HCT116 (cell line): ENCODE results near the gene NEMP2.

Source experiments
- EZH2 ChIP-seq: fragments of 200-600 bp; sonication (generic); IDR thresholded peaks from 2 replicates; pipeline ENCODE4 v1.6.1; 2017; ENCODE audit warnings: antibody characterized with exemption, mixed run types
- FOSL1 ChIP-seq: IDR thresholded peaks from 2 replicates; pipeline ENCODE4 v1.6.1; 2012; ENCODE audit warnings: low read depth
- JUND ChIP-seq: IDR thresholded peaks from 2 replicates; pipeline ENCODE4 v1.6.1; 2012
- POLR2A ChIP-seq: IDR thresholded peaks from 2 replicates; pipeline ENCODE4 v1.7.0; 2011; ENCODE audit warnings: borderline replicate concordance; ENCODE audit not compliant: insufficient read depth, insufficient read length; ENCODE audit errors: extremely low read depth
- POLR2AphosphoS5 ChIP-seq: IDR thresholded peaks from 2 replicates; pipeline ENCODE4 v1.6.1; 2011; ENCODE audit warnings: mild to moderate bottlenecking, low read depth, low read length, moderate library complexity
- ZNF274 ChIP-seq: fragments of 200-500 bp; sonication (Bioruptor generic); IDR thresholded peaks from 2 replicates; pipeline ENCODE4 v1.6.1; 2014; ENCODE audit warnings: mild to moderate bottlenecking, low read depth, low read length, inconsistent platforms
- TF ChIP-seq, protein P1 (sequence below), 3 experiments: fragments of 200-600 bp in 1 of 3; sonication (generic) in 1 of 3; IDR thresholded peaks in 2 of 3; conservative IDR thresholded peaks in 1 of 3; 2 replicates each; pipeline ENCODE4 v1.5.1; 2012 to 2017; ENCODE audit warnings: low read depth in 2 of 3, low read length in 2 of 3, antibody characterized with exemption in 1 of 3, borderline replicate concordance in 1 of 3, control low read depth in 1 of 3, mild to moderate bottlenecking in 1 of 3, mixed read lengths in 1 of 3, mixed run types in 1 of 3, moderate library complexity in 1 of 3; ENCODE audit not compliant: insufficient read depth in 1 of 3
- TF ChIP-seq, protein P2 (sequence below): IDR thresholded peaks from 2 replicates; pipeline ENCODE4 v1.6.1; 2012
- TF ChIP-seq, protein P3 (sequence below): IDR thresholded peaks from 2 replicates; pipeline ENCODE4 v1.6.1; 2012; ENCODE audit warnings: low read depth

DNA sequence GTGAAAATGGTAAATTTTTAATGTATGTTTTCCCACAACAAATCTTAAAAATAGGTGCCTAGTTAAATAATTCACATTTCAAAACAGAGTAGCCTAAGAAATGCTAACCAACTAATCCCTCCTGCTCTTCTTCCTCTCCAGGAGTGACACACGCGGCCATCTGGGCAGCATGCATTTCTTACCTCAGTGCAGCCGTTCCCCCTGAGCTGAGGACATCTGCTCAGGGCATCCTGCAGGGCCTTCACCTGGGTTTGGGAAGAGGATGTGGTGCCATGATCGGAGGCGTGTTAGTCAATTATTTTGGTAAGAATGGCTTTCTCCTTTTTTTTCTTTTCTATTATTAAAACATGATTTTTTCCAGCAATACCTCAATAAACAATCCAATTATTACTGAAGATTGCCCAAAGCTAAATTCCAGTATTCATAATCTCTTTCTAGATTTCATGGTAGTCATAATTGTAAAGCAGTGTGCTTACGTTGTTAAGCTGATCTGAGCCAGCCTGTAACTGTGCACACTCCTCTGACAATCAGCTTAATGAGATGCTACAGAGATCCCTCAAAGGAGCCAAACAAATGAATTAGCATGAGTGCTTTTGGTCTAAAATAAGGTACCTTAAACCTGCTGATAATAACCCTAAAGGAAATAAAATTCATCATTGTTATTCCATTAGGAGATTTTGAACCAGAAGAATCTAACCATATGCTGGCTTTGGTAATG, 45.8 kb downstream of the NEMP2 start:
- TF ChIP-seq, protein P1, sequence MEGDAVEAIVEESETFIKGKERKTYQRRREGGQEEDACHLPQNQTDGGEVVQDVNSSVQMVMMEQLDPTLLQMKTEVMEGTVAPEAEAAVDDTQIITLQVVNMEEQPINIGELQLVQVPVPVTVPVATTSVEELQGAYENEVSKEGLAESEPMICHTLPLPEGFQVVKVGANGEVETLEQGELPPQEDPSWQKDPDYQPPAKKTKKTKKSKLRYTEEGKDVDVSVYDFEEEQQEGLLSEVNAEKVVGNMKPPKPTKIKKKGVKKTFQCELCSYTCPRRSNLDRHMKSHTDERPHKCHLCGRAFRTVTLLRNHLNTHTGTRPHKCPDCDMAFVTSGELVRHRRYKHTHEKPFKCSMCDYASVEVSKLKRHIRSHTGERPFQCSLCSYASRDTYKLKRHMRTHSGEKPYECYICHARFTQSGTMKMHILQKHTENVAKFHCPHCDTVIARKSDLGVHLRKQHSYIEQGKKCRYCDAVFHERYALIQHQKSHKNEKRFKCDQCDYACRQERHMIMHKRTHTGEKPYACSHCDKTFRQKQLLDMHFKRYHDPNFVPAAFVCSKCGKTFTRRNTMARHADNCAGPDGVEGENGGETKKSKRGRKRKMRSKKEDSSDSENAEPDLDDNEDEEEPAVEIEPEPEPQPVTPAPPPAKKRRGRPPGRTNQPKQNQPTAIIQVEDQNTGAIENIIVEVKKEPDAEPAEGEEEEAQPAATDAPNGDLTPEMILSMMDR (IDR thresholded peaks at IDR 0.05 in 2 of 3, conservative IDR thresholded peaks at IDR 0.05 in 1 of 3; ENCODE audit: borderline replicate concordance in 1 of 3, insufficient read depth in 1 of 3, low read depth in 2 of 3, low read length in 2 of 3) = no peak
- TF ChIP-seq JUND = no peak
- TF ChIP-seq, protein P2, sequence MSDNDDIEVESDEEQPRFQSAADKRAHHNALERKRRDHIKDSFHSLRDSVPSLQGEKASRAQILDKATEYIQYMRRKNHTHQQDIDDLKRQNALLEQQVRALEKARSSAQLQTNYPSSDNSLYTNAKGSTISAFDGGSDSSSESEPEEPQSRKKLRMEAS = no peak
- TF ChIP-seq, protein P3, sequence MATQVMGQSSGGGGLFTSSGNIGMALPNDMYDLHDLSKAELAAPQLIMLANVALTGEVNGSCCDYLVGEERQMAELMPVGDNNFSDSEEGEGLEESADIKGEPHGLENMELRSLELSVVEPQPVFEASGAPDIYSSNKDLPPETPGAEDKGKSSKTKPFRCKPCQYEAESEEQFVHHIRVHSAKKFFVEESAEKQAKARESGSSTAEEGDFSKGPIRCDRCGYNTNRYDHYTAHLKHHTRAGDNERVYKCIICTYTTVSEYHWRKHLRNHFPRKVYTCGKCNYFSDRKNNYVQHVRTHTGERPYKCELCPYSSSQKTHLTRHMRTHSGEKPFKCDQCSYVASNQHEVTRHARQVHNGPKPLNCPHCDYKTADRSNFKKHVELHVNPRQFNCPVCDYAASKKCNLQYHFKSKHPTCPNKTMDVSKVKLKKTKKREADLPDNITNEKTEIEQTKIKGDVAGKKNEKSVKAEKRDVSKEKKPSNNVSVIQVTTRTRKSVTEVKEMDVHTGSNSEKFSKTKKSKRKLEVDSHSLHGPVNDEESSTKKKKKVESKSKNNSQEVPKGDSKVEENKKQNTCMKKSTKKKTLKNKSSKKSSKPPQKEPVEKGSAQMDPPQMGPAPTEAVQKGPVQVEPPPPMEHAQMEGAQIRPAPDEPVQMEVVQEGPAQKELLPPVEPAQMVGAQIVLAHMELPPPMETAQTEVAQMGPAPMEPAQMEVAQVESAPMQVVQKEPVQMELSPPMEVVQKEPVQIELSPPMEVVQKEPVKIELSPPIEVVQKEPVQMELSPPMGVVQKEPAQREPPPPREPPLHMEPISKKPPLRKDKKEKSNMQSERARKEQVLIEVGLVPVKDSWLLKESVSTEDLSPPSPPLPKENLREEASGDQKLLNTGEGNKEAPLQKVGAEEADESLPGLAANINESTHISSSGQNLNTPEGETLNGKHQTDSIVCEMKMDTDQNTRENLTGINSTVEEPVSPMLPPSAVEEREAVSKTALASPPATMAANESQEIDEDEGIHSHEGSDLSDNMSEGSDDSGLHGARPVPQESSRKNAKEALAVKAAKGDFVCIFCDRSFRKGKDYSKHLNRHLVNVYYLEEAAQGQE = no peak
- no peak for TF ChIP-seq EZH2
- no peak for TF ChIP-seq POLR2AphosphoS5
- no peak for TF ChIP-seq FOSL1
- TF ChIP-seq POLR2A = no peak
- no peak for TF ChIP-seq ZNF274
